ENCODE results near the gene CC2D2B. TPM values are rescaled to one million over a fixed set of nuclear protein-coding genes. Genes with fewer than 3 reads are reported as not detected.
"Not testable (repeated sequence)": the region's sequence is repeated elsewhere in the genome, so short reads cannot be mapped to it uniquely, and the experiment has no call there.

The CC2D2B gene
- total and polyA plus RNA-seq, 5 donors from 2014 or later = 0.63 to 3.1 TPM; not detected in 3

GRCh38 chr10:96046546-96046945, 138.8 kb downstream of the CC2D2B start:
- no peaks in the 10 kb centered on the region for H3K27me3 ChIP-seq (ENCODE audit: control insufficient read depth, insufficient read depth, low read length)
- H3K36me3 ChIP-seq (ENCODE audit: control insufficient read depth, insufficient read depth, low read length) = peaks cover 9% of the 10 kb centered on the region
- peak overlapping the region in 1 of 4 donors; percentile 93 for H3K4me3 Mint-ChIP-seq
- H3K27ac ChIP-seq (ENCODE audit: insufficient read depth, low read length, poor library complexity, severe bottlenecking) = no peak overlapping the region
- ATAC-seq (ENCODE audit: low read depth in 2 of 2) (no peak), DNase-seq (no peak)
- H3K4me1 ChIP-seq (ENCODE audit: control insufficient read depth, insufficient read depth, low read length, poor library complexity, severe bottlenecking) = peaks cover 23% of the 10 kb centered on the region
- H3K36me3 Mint-ChIP-seq = peaks cover 19% of the 10 kb centered on the region
- no peaks in the 10 kb centered on the region for H3K9me3 ChIP-seq (ENCODE audit: control insufficient read depth in 2 of 2, low read length in 2 of 2)
- no peak overlapping the region for H3K4me3 ChIP-seq (ENCODE audit: low read depth, low read length)
- H3K4me1 Mint-ChIP-seq = peaks cover 25 to 56% (median 41%) of the 10 kb centered on the region in 4 donors
- H3K27ac Mint-ChIP-seq = no peak overlapping the region
- H3K27me3 Mint-ChIP-seq = no peaks in the 10 kb centered on the region
- no peaks in the 10 kb centered on the region for H3K9me3 Mint-ChIP-seq

GRCh38 chr10:96047004-96047649, 139.4 kb downstream of the CC2D2B start:
- no peaks in the 10 kb centered on the region for H3K27me3 Mint-ChIP-seq
- no peak overlapping the region for H3K27ac ChIP-seq (ENCODE audit: insufficient read depth, low read length, poor library complexity, severe bottlenecking)
- H3K9me3 Mint-ChIP-seq = no peaks in the 10 kb centered on the region
- ATAC-seq (ENCODE audit: low read depth in 2 of 2) (no peak), DNase-seq (no peak)
- no peak overlapping the region for H3K4me3 Mint-ChIP-seq
- H3K9me3 ChIP-seq (ENCODE audit: control insufficient read depth in 2 of 2, low read length in 2 of 2) = no peaks in the 10 kb centered on the region
- no peaks in the 10 kb centered on the region for H3K27me3 ChIP-seq (ENCODE audit: control insufficient read depth, insufficient read depth, low read length)
- peaks cover 25% of the 10 kb centered on the region for H3K36me3 Mint-ChIP-seq
- H3K36me3 ChIP-seq (ENCODE audit: control insufficient read depth, insufficient read depth, low read length) = peaks cover 11% of the 10 kb centered on the region
- H3K4me1 Mint-ChIP-seq = peaks cover 31 to 61% (median 44%) of the 10 kb centered on the region in 4 donors
- H3K4me1 ChIP-seq (ENCODE audit: control insufficient read depth, insufficient read depth, low read length, poor library complexity, severe bottlenecking) = peaks cover 23% of the 10 kb centered on the region
- no peak overlapping the region for H3K27ac Mint-ChIP-seq
- no peak overlapping the region for H3K4me3 ChIP-seq (ENCODE audit: low read depth, low read length)

GRCh38 chr10:96047925-96048324, 140.2 kb downstream of the CC2D2B start:
- peaks cover 31% of the 10 kb centered on the region for H3K36me3 Mint-ChIP-seq

DNA sequence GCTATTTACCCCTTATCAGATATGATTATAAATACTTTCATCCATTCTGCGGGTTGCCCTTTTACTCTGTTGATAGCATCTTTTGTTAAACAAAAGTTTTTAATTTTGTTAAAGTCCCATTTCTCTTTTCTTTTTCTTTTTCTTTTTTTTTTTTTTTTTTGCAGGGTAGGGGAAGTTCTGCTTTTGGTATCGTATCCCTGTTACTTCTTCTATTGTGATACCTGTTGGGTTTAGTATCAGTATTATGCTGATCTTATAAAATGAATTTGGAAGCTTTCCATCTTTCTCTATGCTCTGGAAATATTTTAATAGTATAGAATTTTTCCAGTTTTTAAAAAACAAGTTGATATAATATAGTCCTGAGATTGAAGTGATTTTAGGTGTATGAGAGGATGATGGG, 141.6 kb downstream of the CC2D2B start:
- no peak for ATAC-seq (ENCODE audit: low read depth in 2 of 2)
- H3K27ac ChIP-seq (ENCODE audit: insufficient read depth, low read length, poor library complexity, severe bottlenecking) = no peak overlapping the region
- H3K9me3 Mint-ChIP-seq = no peaks in the 10 kb centered on the region
- no peaks in the 10 kb centered on the region for H3K27me3 Mint-ChIP-seq
- H3K36me3 ChIP-seq (ENCODE audit: control insufficient read depth, insufficient read depth, low read length) = peaks cover 13% of the 10 kb centered on the region
- H3K9me3 ChIP-seq (ENCODE audit: control insufficient read depth in 2 of 2, low read length in 2 of 2) = no peaks in the 10 kb centered on the region
- H3K4me3 Mint-ChIP-seq = no peak overlapping the region
- peaks cover 10% of the 10 kb centered on the region for H3K4me1 ChIP-seq (ENCODE audit: control insufficient read depth, insufficient read depth, low read length, poor library complexity, severe bottlenecking)
- peaks cover 37% of the 10 kb centered on the region for H3K36me3 Mint-ChIP-seq
- H3K27ac Mint-ChIP-seq = no peak overlapping the region
- no peaks in the 10 kb centered on the region for H3K27me3 ChIP-seq (ENCODE audit: control insufficient read depth, insufficient read depth, low read length)
- H3K4me3 ChIP-seq (ENCODE audit: low read depth, low read length) = no peak overlapping the region
- peaks cover 29 to 60% (median 47%) of the 10 kb centered on the region in 4 donors for H3K4me1 Mint-ChIP-seq
- no peak for DNase-seq

More at GRCh38 chr10:96047925-96048324, 140.2 kb downstream of the CC2D2B start:
- not testable (repeated sequence) for H3K27me3 ChIP-seq (ENCODE audit: control insufficient read depth, insufficient read depth, low read length); ATAC-seq (ENCODE audit: low read depth in 2 of 2); H3K4me3 ChIP-seq (ENCODE audit: low read depth, low read length); H3K9me3 ChIP-seq (ENCODE audit: control insufficient read depth in 2 of 2, low read length in 2 of 2); H3K27ac Mint-ChIP-seq; H3K9me3 Mint-ChIP-seq; H3K27me3 Mint-ChIP-seq; H3K27ac ChIP-seq (ENCODE audit: insufficient read depth, low read length, poor library complexity, severe bottlenecking); DNase-seq
- peaks cover 11% of the 10 kb centered on the region for H3K36me3 ChIP-seq (ENCODE audit: control insufficient read depth, insufficient read depth, low read length)
- peaks cover 21% of the 10 kb centered on the region for H3K4me1 ChIP-seq (ENCODE audit: control insufficient read depth, insufficient read depth, low read length, poor library complexity, severe bottlenecking)
- H3K4me3 Mint-ChIP-seq = peak overlapping the region in 1 of 4 donors; percentile 35
- peaks cover 29 to 61% (median 43%) of the 10 kb centered on the region in 4 donors for H3K4me1 Mint-ChIP-seq

GRCh38 chr10:96053985-96054384, 146.2 kb downstream of the CC2D2B start:
- H3K27me3 ChIP-seq (ENCODE audit: control insufficient read depth, insufficient read depth, low read length) = no peaks in the 10 kb centered on the region
- Mint-ChIP-seq H3K27ac (no peak overlapping the region), H3K4me3 (no peak overlapping the region), H3K27me3 (no peaks in the 10 kb centered on the region), H3K4me1 (peaks cover 15 to 22% (median 20%) of the 10 kb centered on the region in 4 donors), H3K9me3 (no peaks in the 10 kb centered on the region), H3K36me3 (peaks cover 46% of the 10 kb centered on the region)
- no peak overlapping the region for H3K27ac ChIP-seq (ENCODE audit: insufficient read depth, low read length, poor library complexity, severe bottlenecking)
- DNase-seq (no peak), ATAC-seq (ENCODE audit: low read depth in 2 of 2) (no peak)
- H3K9me3 ChIP-seq (ENCODE audit: control insufficient read depth in 2 of 2, low read length in 2 of 2) = no peaks in the 10 kb centered on the region
- H3K4me1 ChIP-seq (ENCODE audit: control insufficient read depth, insufficient read depth, low read length, poor library complexity, severe bottlenecking) = no peaks in the 10 kb centered on the region
- H3K36me3 ChIP-seq (ENCODE audit: control insufficient read depth, insufficient read depth, low read length) = peaks cover 39% of the 10 kb centered on the region
- H3K4me3 ChIP-seq (ENCODE audit: low read depth, low read length) = no peak overlapping the region

- Histone ChIP-seq H3K4me3 (ENCODE audit: low read depth, low read length) (no peak overlapping the region), H3K9me3 (ENCODE audit: control insufficient read depth in 2 of 2, low read length in 2 of 2) (no peaks in the 10 kb centered on the region), H3K27ac (ENCODE audit: insufficient read depth, low read length, poor library complexity, severe bottlenecking) (no peak overlapping the region), H3K36me3 (ENCODE audit: control insufficient read depth, insufficient read depth, low read length) (peaks cover 33% of the 10 kb centered on the region), H3K4me1 (ENCODE audit: control insufficient read depth, insufficient read depth, low read length, poor library complexity, severe bottlenecking) (no peaks in the 10 kb centered on the region), H3K27me3 (ENCODE audit: control insufficient read depth, insufficient read depth, low read length) (no peaks in the 10 kb centered on the region)
- H3K27ac Mint-ChIP-seq = peak overlapping the region in 1 of 3 donors; percentile 28
- DNase-seq (no peak), ATAC-seq (ENCODE audit: low read depth in 2 of 2) (no peak)
- H3K27me3 Mint-ChIP-seq = no peaks in the 10 kb centered on the region
- H3K4me1 Mint-ChIP-seq = peaks cover 5 to 24% (median 17%) of the 10 kb centered on the region in 4 donors
- no peak overlapping the region for H3K4me3 Mint-ChIP-seq
- H3K36me3 Mint-ChIP-seq = peaks cover 59% of the 10 kb centered on the region
- H3K9me3 Mint-ChIP-seq = no peaks in the 10 kb centered on the region
Observed at GRCh38 chr10:96056787-96057186, 149.0 kb downstream of the CC2D2B start.

DNA sequence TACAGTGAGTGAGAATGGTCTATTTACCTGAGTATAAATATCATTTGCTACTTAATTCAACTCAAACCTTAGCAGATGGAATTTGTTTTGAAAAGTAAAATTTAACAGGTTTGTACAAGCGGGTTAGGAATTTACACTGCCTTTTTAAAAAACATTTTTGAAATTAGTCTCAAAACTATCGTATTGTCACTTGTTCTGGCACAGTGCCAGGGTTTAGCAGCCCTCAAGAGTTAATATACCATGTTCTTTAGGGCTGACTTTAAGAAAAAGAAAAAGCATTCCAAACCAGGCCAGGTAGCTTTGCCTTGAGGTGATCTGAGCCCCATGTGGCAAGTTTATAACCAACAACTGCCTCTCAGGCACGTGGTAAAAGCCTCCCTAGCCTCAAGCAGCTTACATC, 153.5 kb downstream of the CC2D2B start:
- H3K4me3 ChIP-seq (ENCODE audit: low read depth, low read length) = no peak overlapping the region
- H3K4me1 ChIP-seq (ENCODE audit: control insufficient read depth, insufficient read depth, low read length, poor library complexity, severe bottlenecking) = no peaks in the 10 kb centered on the region
- no peak overlapping the region for H3K27ac Mint-ChIP-seq
- H3K9me3 ChIP-seq (ENCODE audit: control insufficient read depth in 2 of 2, low read length in 2 of 2) = no peaks in the 10 kb centered on the region
- H3K4me3 Mint-ChIP-seq = no peak overlapping the region
- H3K36me3 Mint-ChIP-seq = peaks cover 56% of the 10 kb centered on the region
- peaks cover 0 to 2% (median 0%) of the 10 kb centered on the region in 7 donors for H3K9me3 Mint-ChIP-seq
- no peaks in the 10 kb centered on the region for H3K27me3 ChIP-seq (ENCODE audit: control insufficient read depth, insufficient read depth, low read length)
- H3K27ac ChIP-seq (ENCODE audit: insufficient read depth, low read length, poor library complexity, severe bottlenecking) = no peak overlapping the region
- DNase-seq (no peak), ATAC-seq (ENCODE audit: low read depth in 2 of 2) (no peak)
- H3K27me3 Mint-ChIP-seq = no peaks in the 10 kb centered on the region
- H3K36me3 ChIP-seq (ENCODE audit: control insufficient read depth, insufficient read depth, low read length) = peaks cover 30% of the 10 kb centered on the region
- H3K4me1 Mint-ChIP-seq = peaks cover under 1 to 17% (median 4%) of the 10 kb centered on the region in 4 donors

DNA sequence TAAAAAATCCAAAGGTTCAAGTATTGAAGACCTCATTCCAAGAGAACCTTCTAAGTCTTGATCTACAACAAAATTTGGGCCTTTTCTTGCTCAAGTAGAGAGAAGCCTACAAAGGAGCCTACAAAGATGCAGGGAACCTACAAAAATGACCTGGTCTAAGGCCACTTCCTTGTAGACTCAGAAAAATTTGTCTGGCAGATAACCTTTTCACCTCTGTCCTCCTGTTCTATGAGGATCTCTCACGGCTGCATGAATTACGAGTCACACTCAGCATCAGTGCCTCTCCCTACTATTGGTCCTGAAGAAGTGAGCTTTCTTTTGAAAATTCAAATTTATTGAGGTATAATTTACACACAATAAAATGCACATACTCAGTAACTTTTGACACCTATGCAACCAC, 164.9 kb downstream of the CC2D2B start:
- no peaks in the 10 kb centered on the region for H3K9me3 Mint-ChIP-seq
- Histone ChIP-seq H3K9me3 (ENCODE audit: control insufficient read depth in 2 of 2, low read length in 2 of 2) (no peaks in the 10 kb centered on the region), H3K27me3 (ENCODE audit: control insufficient read depth, insufficient read depth, low read length) (no peaks in the 10 kb centered on the region), H3K4me3 (ENCODE audit: low read depth, low read length) (no peak overlapping the region), H3K4me1 (ENCODE audit: control insufficient read depth, insufficient read depth, low read length, poor library complexity, severe bottlenecking) (no peaks in the 10 kb centered on the region), H3K27ac (ENCODE audit: insufficient read depth, low read length, poor library complexity, severe bottlenecking) (no peak overlapping the region), H3K36me3 (ENCODE audit: control insufficient read depth, insufficient read depth, low read length) (no peaks in the 10 kb centered on the region)
- ATAC-seq (ENCODE audit: low read depth in 2 of 2) = no peak
- no peaks in the 10 kb centered on the region for H3K27me3 Mint-ChIP-seq
- H3K36me3 Mint-ChIP-seq = peaks cover 18% of the 10 kb centered on the region
- H3K4me3 Mint-ChIP-seq = no peak overlapping the region
- no peak for DNase-seq
- no peak overlapping the region for H3K27ac Mint-ChIP-seq
- H3K4me1 Mint-ChIP-seq = peaks cover 0 to 5% (median 3%) of the 10 kb centered on the region in 4 donors
